HepG2 (cell line): ENCODE measurements around the gene TMEM225B. TPM values are rescaled to one million over a fixed set of nuclear protein-coding genes. Genes with fewer than 3 reads are reported as not detected.
A peak's percentile ranks its signal among the peaks of the same experiment; 100 is the strongest.

Source experiments
- AGO2 ChIP-seq: fragments of 200-400 bp; formaldehyde crosslinking; optimal IDR thresholded peaks from 2 replicates; pipeline ENCODE3; 2017; ENCODE audit warnings: mild to moderate bottlenecking, low read depth, low read length, moderate library complexity
- CREB1 ChIP-seq, 2 experiments: fragments of 450-650 bp in 1 of 2; IDR thresholded peaks; 2 replicates each; pipeline ENCODE4 v1.6.1; 2016 to 2017; ENCODE audit warnings: control low read depth in 1 of 2, mild to moderate bottlenecking in 1 of 2, missing compliant biosample characterization in 1 of 2, missing genetic modification characterization in 1 of 2
- ETV6 ChIP-seq: sonication (generic); formaldehyde crosslinking; conservative IDR thresholded peaks from 2 replicates; pipeline ENCODE4 v1.4.0; 2020; ENCODE audit warnings: missing genetic modification reagents
- HNRNPH1 ChIP-seq: fragments of 200-400 bp; formaldehyde crosslinking; optimal IDR thresholded peaks from 2 replicates; pipeline ENCODE3; 2017; ENCODE audit warnings: mild to moderate bottlenecking, low read depth, low read length
- MAFG ChIP-seq: sonication (generic); formaldehyde crosslinking; IDR thresholded peaks from 2 replicates; pipeline ENCODE4 v1.5.1; 2020; ENCODE audit warnings: mild to moderate bottlenecking, missing genetic modification reagents
- MED1 ChIP-seq: sonication (generic); formaldehyde crosslinking; IDR thresholded peaks from 2 replicates; pipeline ENCODE4 v1.4.0; 2020; ENCODE audit warnings: missing genetic modification reagents
- MTA3 ChIP-seq: sonication (generic); formaldehyde crosslinking; IDR thresholded peaks from 2 replicates; pipeline ENCODE4 v1.4.0; 2020; ENCODE audit warnings: missing genetic modification reagents
- MXI1 ChIP-seq: IDR thresholded peaks from 3 replicates; pipeline ENCODE4 v1.6.1; 2012; ENCODE audit warnings: low read depth, low read length, inconsistent platforms, borderline replicate concordance
- NR2F6 ChIP-seq, 2 experiments: IDR thresholded peaks; 2 replicates each; pipeline ENCODE4 v1.6.1; 2016; ENCODE audit warnings: antibody characterized with exemption in 1 of 2, mild to moderate bottlenecking in 1 of 2
- ZFY ChIP-seq: sonication (generic); formaldehyde crosslinking; IDR thresholded peaks from 2 replicates; pipeline ENCODE4 v1.4.0; 2020; ENCODE audit warnings: missing genetic modification reagents
- ZNF792 ChIP-seq: IDR thresholded peaks from 2 replicates; pipeline ENCODE4 v1.6.1; 2016
- polyA plus RNA-seq, 8 experiments: library from polyadenylated mRNA; depleted of rRNA in 3 of 8; stranded (reverse) in 7 of 8; unstranded in 1 of 8; fragments of >200 nt; fragmentation: Illumina TruSeq in 4 of 8; extraction: Trizol in 4 of 8; gene quantifications; 2 replicates each; pipeline versions ENCODE4 v1.2.1 to v1.2.3, GENCODE V29; 2011 to 2016; ENCODE audit warnings: low read depth in 4 of 8, missing spikeins in 1 of 8, mixed read lengths in 1 of 8; ENCODE audit not compliant: insufficient read depth in 1 of 8
- total RNA-seq, 5 experiments: library from RNA; depleted of rRNA; stranded (reverse); fragments of >200 nt; fragmentation: Illumina TruSeq; extraction: Trizol; gene quantifications; 2 replicates each; pipeline ENCODE4 v1.2.3, GENCODE V29; 2016; ENCODE audit warnings: low read depth in 1 of 5
- TF ChIP-seq, protein P1 (sequence below): IDR thresholded peaks from 2 replicates; pipeline ENCODE4 v1.6.1; 2018; ENCODE audit warnings: missing genetic modification reagents
- TF ChIP-seq, protein P2 (sequence below): sonication (generic); formaldehyde crosslinking; IDR thresholded peaks from 2 replicates; pipeline ENCODE4 v1.8.1; 2022; ENCODE audit warnings: low read depth, mild to moderate bottlenecking, missing genetic modification reagents
- TF ChIP-seq, protein P3 (sequence below): sonication (generic); formaldehyde crosslinking; IDR thresholded peaks from 2 replicates; pipeline ENCODE4 v1.9.0; 2021; ENCODE audit warnings: mild to moderate bottlenecking, missing genetic modification reagents
- TF ChIP-seq, protein P4 (sequence below): fragments of 450-650 bp; IDR thresholded peaks from 2 replicates; pipeline ENCODE4 v1.6.1; 2017; ENCODE audit warnings: mild to moderate bottlenecking
- TF ChIP-seq, protein P5 (sequence below): sonication (generic); formaldehyde crosslinking; IDR thresholded peaks from 2 replicates; pipeline ENCODE4 v1.9.0; 2021; ENCODE audit warnings: missing genetic modification reagents, mild to moderate bottlenecking, borderline replicate concordance

Gene TMEM225B
- total and polyA plus RNA-seq, 2 of the 13 experiments (the other 11 are each of a cell fraction or from before 2014, with no cell fraction given) = 0.78 to 0.95 TPM

DNA sequence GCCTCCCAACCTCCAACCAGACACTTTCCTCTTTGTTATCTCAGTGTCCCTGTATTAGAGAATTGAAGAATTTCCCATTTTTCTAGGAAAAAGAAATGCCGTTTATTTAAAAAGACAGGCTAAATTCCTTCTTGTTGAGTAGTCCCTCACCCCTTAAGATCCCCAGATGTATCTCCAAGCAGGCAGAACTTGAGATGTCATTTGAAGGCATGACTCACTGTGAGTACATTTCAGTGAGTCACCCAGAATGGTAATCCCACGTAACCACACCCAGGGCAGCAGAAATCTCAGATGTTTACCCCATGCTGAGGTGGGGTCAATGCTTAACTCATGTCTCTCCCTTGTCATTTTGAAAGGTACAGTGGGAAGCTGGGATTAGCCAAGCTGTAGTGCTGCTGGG lies 35.2 kb upstream of the TMEM225B start (continued):
- TF ChIP-seq MAFG (CRISPR knock-in tag) = no peak
- TF ChIP-seq, protein P1, sequence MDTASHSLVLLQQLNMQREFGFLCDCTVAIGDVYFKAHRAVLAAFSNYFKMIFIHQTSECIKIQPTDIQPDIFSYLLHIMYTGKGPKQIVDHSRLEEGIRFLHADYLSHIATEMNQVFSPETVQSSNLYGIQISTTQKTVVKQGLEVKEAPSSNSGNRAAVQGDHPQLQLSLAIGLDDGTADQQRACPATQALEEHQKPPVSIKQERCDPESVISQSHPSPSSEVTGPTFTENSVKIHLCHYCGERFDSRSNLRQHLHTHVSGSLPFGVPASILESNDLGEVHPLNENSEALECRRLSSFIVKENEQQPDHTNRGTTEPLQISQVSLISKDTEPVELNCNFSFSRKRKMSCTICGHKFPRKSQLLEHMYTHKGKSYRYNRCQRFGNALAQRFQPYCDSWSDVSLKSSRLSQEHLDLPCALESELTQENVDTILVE = no peak
- no peak for TF ChIP-seq ZNF792 (CRISPR knock-in tag)
- peak; percentile 54 for TF ChIP-seq CREB1 (IDR thresholded peaks at IDR 0.05)
- TF ChIP-seq CREB1 (CRISPR knock-in tag; IDR thresholded peaks at IDR 0.05) = no peak
- TF ChIP-seq, protein P2, sequence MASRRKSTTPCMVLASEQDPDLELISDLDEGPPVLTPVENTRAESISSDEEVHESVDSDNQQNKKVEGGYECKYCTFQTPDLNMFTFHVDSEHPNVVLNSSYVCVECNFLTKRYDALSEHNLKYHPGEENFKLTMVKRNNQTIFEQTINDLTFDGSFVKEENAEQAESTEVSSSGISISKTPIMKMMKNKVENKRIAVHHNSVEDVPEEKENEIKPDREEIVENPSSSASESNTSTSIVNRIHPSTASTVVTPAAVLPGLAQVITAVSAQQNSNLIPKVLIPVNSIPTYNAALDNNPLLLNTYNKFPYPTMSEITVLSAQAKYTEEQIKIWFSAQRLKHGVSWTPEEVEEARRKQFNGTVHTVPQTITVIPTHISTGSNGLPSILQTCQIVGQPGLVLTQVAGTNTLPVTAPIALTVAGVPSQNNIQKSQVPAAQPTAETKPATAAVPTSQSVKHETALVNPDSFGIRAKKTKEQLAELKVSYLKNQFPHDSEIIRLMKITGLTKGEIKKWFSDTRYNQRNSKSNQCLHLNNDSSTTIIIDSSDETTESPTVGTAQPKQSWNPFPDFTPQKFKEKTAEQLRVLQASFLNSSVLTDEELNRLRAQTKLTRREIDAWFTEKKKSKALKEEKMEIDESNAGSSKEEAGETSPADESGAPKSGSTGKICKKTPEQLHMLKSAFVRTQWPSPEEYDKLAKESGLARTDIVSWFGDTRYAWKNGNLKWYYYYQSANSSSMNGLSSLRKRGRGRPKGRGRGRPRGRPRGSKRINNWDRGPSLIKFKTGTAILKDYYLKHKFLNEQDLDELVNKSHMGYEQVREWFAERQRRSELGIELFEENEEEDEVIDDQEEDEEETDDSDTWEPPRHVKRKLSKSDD = no peak
- TF ChIP-seq, protein P3, sequence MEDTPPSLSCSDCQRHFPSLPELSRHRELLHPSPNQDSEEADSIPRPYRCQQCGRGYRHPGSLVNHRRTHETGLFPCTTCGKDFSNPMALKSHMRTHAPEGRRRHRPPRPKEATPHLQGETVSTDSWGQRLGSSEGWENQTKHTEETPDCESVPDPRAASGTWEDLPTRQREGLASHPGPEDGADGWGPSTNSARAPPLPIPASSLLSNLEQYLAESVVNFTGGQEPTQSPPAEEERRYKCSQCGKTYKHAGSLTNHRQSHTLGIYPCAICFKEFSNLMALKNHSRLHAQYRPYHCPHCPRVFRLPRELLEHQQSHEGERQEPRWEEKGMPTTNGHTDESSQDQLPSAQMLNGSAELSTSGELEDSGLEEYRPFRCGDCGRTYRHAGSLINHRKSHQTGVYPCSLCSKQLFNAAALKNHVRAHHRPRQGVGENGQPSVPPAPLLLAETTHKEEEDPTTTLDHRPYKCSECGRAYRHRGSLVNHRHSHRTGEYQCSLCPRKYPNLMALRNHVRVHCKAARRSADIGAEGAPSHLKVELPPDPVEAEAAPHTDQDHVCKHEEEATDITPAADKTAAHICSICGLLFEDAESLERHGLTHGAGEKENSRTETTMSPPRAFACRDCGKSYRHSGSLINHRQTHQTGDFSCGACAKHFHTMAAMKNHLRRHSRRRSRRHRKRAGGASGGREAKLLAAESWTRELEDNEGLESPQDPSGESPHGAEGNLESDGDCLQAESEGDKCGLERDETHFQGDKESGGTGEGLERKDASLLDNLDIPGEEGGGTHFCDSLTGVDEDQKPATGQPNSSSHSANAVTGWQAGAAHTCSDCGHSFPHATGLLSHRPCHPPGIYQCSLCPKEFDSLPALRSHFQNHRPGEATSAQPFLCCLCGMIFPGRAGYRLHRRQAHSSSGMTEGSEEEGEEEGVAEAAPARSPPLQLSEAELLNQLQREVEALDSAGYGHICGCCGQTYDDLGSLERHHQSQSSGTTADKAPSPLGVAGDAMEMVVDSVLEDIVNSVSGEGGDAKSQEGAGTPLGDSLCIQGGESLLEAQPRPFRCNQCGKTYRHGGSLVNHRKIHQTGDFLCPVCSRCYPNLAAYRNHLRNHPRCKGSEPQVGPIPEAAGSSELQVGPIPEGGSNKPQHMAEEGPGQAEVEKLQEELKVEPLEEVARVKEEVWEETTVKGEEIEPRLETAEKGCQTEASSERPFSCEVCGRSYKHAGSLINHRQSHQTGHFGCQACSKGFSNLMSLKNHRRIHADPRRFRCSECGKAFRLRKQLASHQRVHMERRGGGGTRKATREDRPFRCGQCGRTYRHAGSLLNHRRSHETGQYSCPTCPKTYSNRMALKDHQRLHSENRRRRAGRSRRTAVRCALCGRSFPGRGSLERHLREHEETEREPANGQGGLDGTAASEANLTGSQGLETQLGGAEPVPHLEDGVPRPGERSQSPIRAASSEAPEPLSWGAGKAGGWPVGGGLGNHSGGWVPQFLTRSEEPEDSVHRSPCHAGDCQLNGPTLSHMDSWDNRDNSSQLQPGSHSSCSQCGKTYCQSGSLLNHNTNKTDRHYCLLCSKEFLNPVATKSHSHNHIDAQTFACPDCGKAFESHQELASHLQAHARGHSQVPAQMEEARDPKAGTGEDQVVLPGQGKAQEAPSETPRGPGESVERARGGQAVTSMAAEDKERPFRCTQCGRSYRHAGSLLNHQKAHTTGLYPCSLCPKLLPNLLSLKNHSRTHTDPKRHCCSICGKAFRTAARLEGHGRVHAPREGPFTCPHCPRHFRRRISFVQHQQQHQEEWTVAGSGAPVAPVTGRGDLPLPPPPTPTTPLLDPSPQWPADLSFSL (CRISPR knock-in tag) = no peak
- TF ChIP-seq ZFY = no peak
- no peak for TF ChIP-seq NR2F6 (IDR thresholded peaks at IDR 0.05)
- no peak for TF ChIP-seq NR2F6 (CRISPR knock-in tag; IDR thresholded peaks at IDR 0.05)
- no peak for TF ChIP-seq HNRNPH1
- TF ChIP-seq MTA3 = no peak
- TF ChIP-seq MXI1 = peak; percentile 61; the same call in 1 of the 3 replicates
- TF ChIP-seq AGO2 = no peak
- no peak for TF ChIP-seq ETV6 (CRISPR knock-in tag)
- TF ChIP-seq, protein P4, sequence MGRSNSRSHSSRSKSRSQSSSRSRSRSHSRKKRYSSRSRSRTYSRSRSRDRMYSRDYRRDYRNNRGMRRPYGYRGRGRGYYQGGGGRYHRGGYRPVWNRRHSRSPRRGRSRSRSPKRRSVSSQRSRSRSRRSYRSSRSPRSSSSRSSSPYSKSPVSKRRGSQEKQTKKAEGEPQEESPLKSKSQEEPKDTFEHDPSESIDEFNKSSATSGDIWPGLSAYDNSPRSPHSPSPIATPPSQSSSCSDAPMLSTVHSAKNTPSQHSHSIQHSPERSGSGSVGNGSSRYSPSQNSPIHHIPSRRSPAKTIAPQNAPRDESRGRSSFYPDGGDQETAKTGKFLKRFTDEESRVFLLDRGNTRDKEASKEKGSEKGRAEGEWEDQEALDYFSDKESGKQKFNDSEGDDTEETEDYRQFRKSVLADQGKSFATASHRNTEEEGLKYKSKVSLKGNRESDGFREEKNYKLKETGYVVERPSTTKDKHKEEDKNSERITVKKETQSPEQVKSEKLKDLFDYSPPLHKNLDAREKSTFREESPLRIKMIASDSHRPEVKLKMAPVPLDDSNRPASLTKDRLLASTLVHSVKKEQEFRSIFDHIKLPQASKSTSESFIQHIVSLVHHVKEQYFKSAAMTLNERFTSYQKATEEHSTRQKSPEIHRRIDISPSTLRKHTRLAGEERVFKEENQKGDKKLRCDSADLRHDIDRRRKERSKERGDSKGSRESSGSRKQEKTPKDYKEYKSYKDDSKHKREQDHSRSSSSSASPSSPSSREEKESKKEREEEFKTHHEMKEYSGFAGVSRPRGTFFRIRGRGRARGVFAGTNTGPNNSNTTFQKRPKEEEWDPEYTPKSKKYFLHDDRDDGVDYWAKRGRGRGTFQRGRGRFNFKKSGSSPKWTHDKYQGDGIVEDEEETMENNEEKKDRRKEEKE = no peak
- TF ChIP-seq, protein P5, sequence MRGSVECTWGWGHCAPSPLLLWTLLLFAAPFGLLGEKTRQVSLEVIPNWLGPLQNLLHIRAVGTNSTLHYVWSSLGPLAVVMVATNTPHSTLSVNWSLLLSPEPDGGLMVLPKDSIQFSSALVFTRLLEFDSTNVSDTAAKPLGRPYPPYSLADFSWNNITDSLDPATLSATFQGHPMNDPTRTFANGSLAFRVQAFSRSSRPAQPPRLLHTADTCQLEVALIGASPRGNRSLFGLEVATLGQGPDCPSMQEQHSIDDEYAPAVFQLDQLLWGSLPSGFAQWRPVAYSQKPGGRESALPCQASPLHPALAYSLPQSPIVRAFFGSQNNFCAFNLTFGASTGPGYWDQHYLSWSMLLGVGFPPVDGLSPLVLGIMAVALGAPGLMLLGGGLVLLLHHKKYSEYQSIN (CRISPR knock-in tag) = no peak
- TF ChIP-seq MED1 (CRISPR knock-in tag) = no peak
